ENCODE results near the gene DTX3L. TPM values are rescaled to one million over a fixed set of nuclear protein-coding genes. Genes with fewer than 3 reads are reported as not detected.

DTX3L gene
- total and polyA plus RNA-seq, 4 donors, result 18.7 to 52.0 (median 30.6) TPM

DNA sequence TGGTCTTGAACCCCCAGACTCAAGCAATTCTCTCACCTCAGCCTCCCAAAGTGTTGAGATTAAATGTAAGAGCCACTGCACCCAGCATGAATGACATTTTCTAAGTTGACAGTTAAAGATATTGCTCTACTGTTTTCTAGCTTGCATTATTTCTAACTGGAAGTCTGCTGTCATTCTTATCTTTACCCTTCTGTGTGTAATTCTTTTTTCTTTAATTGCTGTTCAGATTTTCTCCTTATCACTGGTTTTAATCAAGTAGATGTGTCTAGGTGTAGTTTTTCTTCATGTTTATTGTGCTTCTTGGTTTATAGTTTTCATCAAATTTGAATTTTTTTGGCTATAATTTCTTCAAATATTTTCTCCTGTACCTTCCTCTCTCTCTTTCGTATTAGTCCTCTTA, 18.3 kb downstream of the DTX3L start:
- H3K36me3 ChIP-seq (ENCODE audit: control insufficient read depth in 4 of 4, insufficient read depth in 4 of 4, low read length in 4 of 4), result no peaks in the 10 kb centered on the region
- no peak overlapping the region for H3K4me3 ChIP-seq
- peaks cover 0 to under 1% (median 0%) of the 10 kb centered on the region in 5 donors for H3K4me1 ChIP-seq (ENCODE audit: control insufficient read depth in 5 of 5, insufficient read depth in 5 of 5, low read length in 5 of 5)
- ATAC-seq (ENCODE audit: insufficient read depth, low FRiP score) (no peak), DNase-seq (no peak)
- TF ChIP-seq CTCF (IDR thresholded peaks at IDR 0.05; ENCODE audit: control extremely low read depth, extremely low read depth), result no peak
- no peak overlapping the region for H3K9ac ChIP-seq (ENCODE audit: insufficient read depth in 1 of 2, low read length in 2 of 2)
- H3K27me3 ChIP-seq (ENCODE audit: control insufficient read depth in 3 of 3, insufficient read depth in 3 of 3, low read length in 2 of 3), result peaks cover 0 to 8% (median 0%) of the 10 kb centered on the region in 3 donors
- peaks cover 1 to 9% (median 5%) of the 10 kb centered on the region in 4 donors for H3K9me3 ChIP-seq (ENCODE audit: control insufficient read depth in 4 of 4, insufficient read depth in 3 of 4, low read length in 3 of 4)
- WGBS, 2 donors, result 90 to 96% methylated on average over 1 of the region's 1 CpG
- no peak overlapping the region for H3K27ac ChIP-seq (ENCODE audit: low read depth in 1 of 2, low read length in 1 of 2)

DNA sequence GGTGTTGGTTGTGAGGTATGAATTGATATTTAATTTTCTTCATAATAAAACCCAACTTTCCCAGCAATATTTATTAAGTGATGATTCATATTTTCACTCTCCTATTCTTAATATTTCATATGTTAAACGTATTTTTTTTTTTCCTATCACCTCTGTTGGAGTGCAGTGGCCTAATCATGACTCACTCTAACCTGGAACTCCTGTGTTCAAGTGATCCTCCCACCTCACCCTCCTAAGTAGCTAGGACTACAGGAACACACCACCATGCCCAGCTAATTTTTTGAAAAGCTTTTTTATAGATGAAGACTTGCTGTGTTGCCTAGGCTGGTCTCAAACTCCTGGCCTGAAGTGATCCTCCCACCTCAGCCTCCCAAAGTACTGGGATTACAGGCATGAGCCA, 22.0 kb downstream of the DTX3L start:
- ATAC-seq (ENCODE audit: insufficient read depth, low FRiP score) (no peak), DNase-seq (no peak)
- H3K4me3 ChIP-seq, result no peak overlapping the region
- no peaks in the 10 kb centered on the region for H3K27me3 ChIP-seq (ENCODE audit: control insufficient read depth in 3 of 3, insufficient read depth in 3 of 3, low read length in 2 of 3)
- H3K9me3 ChIP-seq (ENCODE audit: control insufficient read depth in 4 of 4, insufficient read depth in 3 of 4, low read length in 3 of 4), result peaks cover 1 to 9% (median 5%) of the 10 kb centered on the region in 4 donors
- H3K27ac ChIP-seq (ENCODE audit: low read depth in 1 of 2, low read length in 1 of 2), result no peak overlapping the region
- no peak for TF ChIP-seq CTCF (IDR thresholded peaks at IDR 0.05; ENCODE audit: control extremely low read depth, extremely low read depth)
- no peak overlapping the region for H3K9ac ChIP-seq (ENCODE audit: insufficient read depth in 1 of 2, low read length in 2 of 2)
- H3K36me3 ChIP-seq (ENCODE audit: control insufficient read depth in 4 of 4, insufficient read depth in 4 of 4, low read length in 4 of 4), result no peaks in the 10 kb centered on the region
- H3K4me1 ChIP-seq (ENCODE audit: control insufficient read depth in 5 of 5, insufficient read depth in 5 of 5, low read length in 5 of 5), result no peaks in the 10 kb centered on the region
- WGBS, 2 donors, result 51 to 80% methylated on average over 1 of the region's 1 CpG

DNA sequence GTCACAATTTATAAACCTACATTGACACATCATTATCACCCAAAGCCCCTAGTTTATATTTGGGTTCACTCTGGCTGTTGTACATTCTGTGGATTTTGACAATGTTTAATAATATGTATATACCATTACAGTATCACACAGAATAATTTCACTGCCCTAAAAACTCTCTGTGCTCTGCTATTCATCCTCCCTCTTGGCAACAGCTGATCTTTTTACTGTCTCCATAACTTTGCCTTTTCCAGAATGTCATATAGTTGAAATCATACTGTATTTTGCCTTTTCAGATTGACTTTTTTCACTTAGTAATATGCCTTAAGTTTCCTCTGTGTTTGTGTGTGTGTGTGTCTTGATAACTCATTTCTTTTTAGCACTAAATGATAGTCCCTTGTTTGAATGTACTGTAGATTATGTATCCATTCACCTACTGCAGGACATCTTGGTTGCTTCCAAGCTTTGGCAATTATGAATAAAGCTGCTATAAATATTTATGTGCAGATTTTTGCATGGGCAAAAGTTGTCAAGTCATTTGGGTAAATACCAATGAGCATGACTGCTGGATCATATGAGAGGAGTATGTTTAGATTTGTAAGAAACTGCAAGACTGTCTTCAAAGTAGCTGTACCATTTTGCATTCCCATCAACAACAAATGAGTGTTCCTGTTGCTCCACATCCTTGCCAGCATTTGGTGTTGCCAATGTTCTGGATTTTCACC, 22.8 kb downstream of the DTX3L start:
- DNase-seq (no peak), ATAC-seq (ENCODE audit: insufficient read depth, low FRiP score) (no peak)
- Histone ChIP-seq H3K9me3 (ENCODE audit: control insufficient read depth in 4 of 4, insufficient read depth in 3 of 4, low read length in 3 of 4) (peaks cover 1 to 9% (median 5%) of the 10 kb centered on the region in 4 donors), H3K4me1 (ENCODE audit: control insufficient read depth in 5 of 5, insufficient read depth in 5 of 5, low read length in 5 of 5) (no peaks in the 10 kb centered on the region), H3K27me3 (ENCODE audit: control insufficient read depth in 3 of 3, insufficient read depth in 3 of 3, low read length in 2 of 3) (no peaks in the 10 kb centered on the region), H3K4me3 (no peak overlapping the region), H3K9ac (ENCODE audit: insufficient read depth in 1 of 2, low read length in 2 of 2) (no peak overlapping the region), H3K27ac (ENCODE audit: low read depth in 1 of 2, low read length in 1 of 2) (no peak overlapping the region), H3K36me3 (ENCODE audit: control insufficient read depth in 4 of 4, insufficient read depth in 4 of 4, low read length in 4 of 4) (no peaks in the 10 kb centered on the region)
- no peak for TF ChIP-seq CTCF (IDR thresholded peaks at IDR 0.05; ENCODE audit: control extremely low read depth, extremely low read depth)

- Histone ChIP-seq H3K36me3 (ENCODE audit: control insufficient read depth in 4 of 4, insufficient read depth in 4 of 4, low read length in 4 of 4) (no peaks in the 10 kb centered on the region), H3K9me3 (ENCODE audit: control insufficient read depth in 4 of 4, insufficient read depth in 3 of 4, low read length in 3 of 4) (peaks cover 0 to 4% (median 1%) of the 10 kb centered on the region in 4 donors), H3K27ac (ENCODE audit: low read depth in 1 of 2, low read length in 1 of 2) (no peak overlapping the region), H3K4me1 (ENCODE audit: control insufficient read depth in 5 of 5, insufficient read depth in 5 of 5, low read length in 5 of 5) (no peaks in the 10 kb centered on the region), H3K27me3 (ENCODE audit: control insufficient read depth in 3 of 3, insufficient read depth in 3 of 3, low read length in 2 of 3) (no peaks in the 10 kb centered on the region), H3K9ac (ENCODE audit: insufficient read depth in 1 of 2, low read length in 2 of 2) (no peak overlapping the region), H3K4me3 (no peak overlapping the region)
- no peak for TF ChIP-seq CTCF (IDR thresholded peaks at IDR 0.05; ENCODE audit: control extremely low read depth, extremely low read depth)
- DNase-seq (no peak), ATAC-seq (ENCODE audit: insufficient read depth, low FRiP score) (no peak)
- WGBS, 2 donors, result 48 to 49% methylated on average over 2 of the region's 2 CpGs
Observed at GRCh38 chr3:122587572-122587971, 23.4 kb downstream of the DTX3L start.

Data from lung (tissue), 12 donors.